Vagina (tissue), 2 donors: ENCODE measurements around the gene ZNF416. TPM values are rescaled to one million over a fixed set of nuclear protein-coding genes. Genes with fewer than 3 reads are reported as not detected.
A peak's percentile ranks its signal among the peaks of the same experiment; 100 is the strongest.

ENCODE experiments used
- DNase-seq, 2 donors: peaks; one replicate each; pipeline ENCODE4 v3.0.0-alpha.2; 2017; ENCODE audit errors: extremely low spot score in 2 of 2
- H3K27ac ChIP-seq: fragments of 200-600 bp; sonication (generic); one replicate; pipeline ENCODE4 v1.5.1; 2019
- H3K27me3 ChIP-seq: fragments of 200-600 bp; sonication (generic); one replicate; pipeline ENCODE4 v1.5.1; 2019
- H3K36me3 ChIP-seq, 2 donors: fragments of 200-600 bp; sonication (generic); one replicate each; pipeline ENCODE4 v1.5.1; 2017 to 2019
- H3K4me1 ChIP-seq: fragments of 200-600 bp; sonication (generic); one replicate; pipeline ENCODE4 v1.5.1; 2019
- H3K4me3 ChIP-seq, 2 donors: fragments of 200-600 bp; sonication (generic); 1 replicate in 1 of 2; 2 replicates in 1 of 2; pipeline ENCODE4 v1.5.1; 2016 to 2019
- H3K9me3 ChIP-seq: fragments of 200-600 bp; sonication (generic); one replicate; pipeline ENCODE4 v1.5.1; 2019
- CTCF ChIP-seq, 3 experiments: fragments of 450-650 bp in 2 of 3; fragments of 200-600 bp in 1 of 3; sonication (generic) in 1 of 3; IDR thresholded peaks; one replicate each; pipeline ENCODE4 v1.5.1; 2017 to 2019; ENCODE audit warnings: antibody characterized with exemption in 3 of 3, mild to moderate bottlenecking in 2 of 3, moderate library complexity in 2 of 3
- POLR2A ChIP-seq, 2 donors: fragments of 450-650 bp; IDR thresholded peaks; one replicate each; pipeline ENCODE4 v1.6.1; 2017; ENCODE audit warnings: antibody characterized with exemption in 2 of 2, mild to moderate bottlenecking in 2 of 2, moderate library complexity in 2 of 2
- POLR2AphosphoS5 ChIP-seq, 2 donors: sonication (generic); formaldehyde crosslinking; IDR thresholded peaks; one replicate each; pipeline ENCODE4 v1.9.0; 2017; ENCODE audit warnings: antibody characterized with exemption in 2 of 2, mild to moderate bottlenecking in 2 of 2, low read depth in 1 of 2; ENCODE audit not compliant: insufficient read depth in 1 of 2
- intact Hi-C: fragments of 100-400 bp; cut with DNase I; formaldehyde crosslinking; loops from one replicate; pipeline ENCODE4 v1.15.1; 2023
- total RNA-seq: library from RNA; depleted of rRNA; stranded (reverse); fragments of >200 nt; gene quantifications from one replicate; pipeline ENCODE4 v1.2.3, GENCODE V29; 2016

Gene ZNF416
- total RNA-seq, 1 donor from 2014 or later = 3.9 TPM

DNA sequence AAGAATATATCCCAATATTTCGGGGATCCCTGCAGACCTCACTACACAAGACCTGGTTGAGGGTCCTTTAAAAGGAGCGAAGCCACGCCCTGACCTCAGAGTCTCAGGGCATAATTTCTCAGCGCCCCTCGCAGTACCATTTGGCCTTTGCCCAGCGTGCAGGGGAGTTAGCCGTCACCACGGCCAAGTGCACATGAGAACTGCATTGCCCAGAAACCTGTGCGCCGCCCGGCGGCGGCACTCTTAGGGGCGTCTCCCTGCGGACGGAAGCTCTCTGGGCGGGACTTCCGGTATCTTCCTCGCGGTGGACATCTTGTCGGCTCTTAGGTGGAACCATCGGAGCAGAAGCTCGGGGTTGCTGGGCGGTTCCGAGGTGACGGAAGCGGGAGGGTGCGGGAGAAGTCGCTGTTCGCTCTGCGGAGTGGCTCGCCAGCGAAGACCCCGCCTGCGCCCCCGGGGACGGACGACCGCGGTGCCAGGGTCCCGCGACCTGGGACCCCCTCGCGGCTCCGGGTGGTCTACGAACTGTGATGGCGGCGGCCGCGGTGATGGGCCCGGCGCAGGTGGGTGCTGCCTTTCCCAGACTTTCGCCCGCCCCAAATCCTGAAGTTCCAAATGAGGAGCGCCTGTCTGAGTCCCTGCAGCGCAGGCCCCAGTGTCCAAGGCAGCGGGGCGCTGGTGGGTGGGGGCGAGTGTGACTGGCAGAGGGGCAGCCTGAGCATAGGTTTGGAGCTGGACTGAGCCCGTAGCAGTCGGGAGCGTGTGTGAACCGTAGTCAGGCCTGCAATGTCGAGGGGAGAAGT is 35.4 kb upstream of the ZNF416 start, which contains the start of gene ZNF134:
Gene ZNF134 (plus strand): TSS at position 302 of the 803 bp plus-strand sequence. CDS start 5,227 bp downstream, outside the sequence.
- intact Hi-C loops = no loop called here
- Histone ChIP-seq H3K27ac (peak within 1 kb of the TSS; percentile 69), H3K9me3 (peaks cover 46% of the 10 kb centered on the region), H3K36me3 (peaks cover 9 to 43% of the 10 kb centered on the region in 2 donors), H3K4me1 (peaks cover 9% of the 10 kb centered on the region), H3K4me3 (peak within 1 kb of the TSS; percentile 85 to 98), H3K27me3 (no peaks in the 10 kb centered on the region)
- TF ChIP-seq POLR2A (IDR thresholded peaks at IDR 0.05) (no peak), POLR2AphosphoS5 (IDR thresholded peaks at IDR 0.05; ENCODE audit: insufficient read depth in 1 of 2, low read depth in 1 of 2) (peak; percentile 63 to 91), CTCF (IDR thresholded peaks at IDR 0.05) (peak in 2 of 3 experiments; percentile 12 to 25)
- DNase-seq = no peak

GRCh38 chr19:57611113-57611512 is 32.4 kb upstream of the ZNF416 start:
- H3K4me1 ChIP-seq = peaks cover 9% of the 10 kb centered on the region
- no peak for DNase-seq
- TF ChIP-seq POLR2A (IDR thresholded peaks at IDR 0.05) (no peak), POLR2AphosphoS5 (IDR thresholded peaks at IDR 0.05; ENCODE audit: insufficient read depth in 1 of 2, low read depth in 1 of 2) (no peak), CTCF (IDR thresholded peaks at IDR 0.05) (no peak)
- H3K36me3 ChIP-seq = peaks cover 0 to 32% of the 10 kb centered on the region in 2 donors
- H3K27ac ChIP-seq = no peak overlapping the region
- intact Hi-C loops = no loop called here
- peaks cover 20% of the 10 kb centered on the region for H3K9me3 ChIP-seq
- no peak overlapping the region for H3K4me3 ChIP-seq
- no peaks in the 10 kb centered on the region for H3K27me3 ChIP-seq

DNA sequence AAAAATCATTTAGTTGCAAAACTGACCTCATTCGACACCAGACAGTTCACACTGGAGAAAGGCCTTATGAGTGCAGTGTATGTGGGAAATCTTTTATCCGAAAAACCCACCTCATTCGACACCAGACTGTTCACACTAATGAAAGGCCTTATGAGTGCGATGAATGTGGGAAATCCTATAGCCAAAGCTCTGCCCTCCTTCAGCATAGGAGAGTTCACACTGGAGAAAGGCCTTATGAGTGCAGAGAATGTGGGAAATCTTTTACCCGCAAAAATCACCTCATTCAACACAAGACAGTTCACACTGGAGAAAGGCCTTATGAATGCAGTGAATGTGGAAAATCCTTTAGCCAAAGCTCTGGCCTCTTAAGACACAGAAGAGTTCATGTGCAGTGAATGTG is 28.2 kb upstream of the ZNF416 start:
- no peak for TF ChIP-seq POLR2AphosphoS5 (IDR thresholded peaks at IDR 0.05; ENCODE audit: insufficient read depth in 1 of 2, low read depth in 1 of 2)
- TF ChIP-seq POLR2A (IDR thresholded peaks at IDR 0.05) = no peak
- TF ChIP-seq CTCF (IDR thresholded peaks at IDR 0.05) = no peak
- Histone ChIP-seq H3K36me3 (peaks cover 0 to 56% of the 10 kb centered on the region in 2 donors), H3K9me3 (peaks cover 16% of the 10 kb centered on the region), H3K4me1 (no peaks in the 10 kb centered on the region), H3K4me3 (no peak overlapping the region), H3K27ac (no peak overlapping the region), H3K27me3 (no peaks in the 10 kb centered on the region)
- intact Hi-C loops = no loop called here
- no peak for DNase-seq

DNA sequence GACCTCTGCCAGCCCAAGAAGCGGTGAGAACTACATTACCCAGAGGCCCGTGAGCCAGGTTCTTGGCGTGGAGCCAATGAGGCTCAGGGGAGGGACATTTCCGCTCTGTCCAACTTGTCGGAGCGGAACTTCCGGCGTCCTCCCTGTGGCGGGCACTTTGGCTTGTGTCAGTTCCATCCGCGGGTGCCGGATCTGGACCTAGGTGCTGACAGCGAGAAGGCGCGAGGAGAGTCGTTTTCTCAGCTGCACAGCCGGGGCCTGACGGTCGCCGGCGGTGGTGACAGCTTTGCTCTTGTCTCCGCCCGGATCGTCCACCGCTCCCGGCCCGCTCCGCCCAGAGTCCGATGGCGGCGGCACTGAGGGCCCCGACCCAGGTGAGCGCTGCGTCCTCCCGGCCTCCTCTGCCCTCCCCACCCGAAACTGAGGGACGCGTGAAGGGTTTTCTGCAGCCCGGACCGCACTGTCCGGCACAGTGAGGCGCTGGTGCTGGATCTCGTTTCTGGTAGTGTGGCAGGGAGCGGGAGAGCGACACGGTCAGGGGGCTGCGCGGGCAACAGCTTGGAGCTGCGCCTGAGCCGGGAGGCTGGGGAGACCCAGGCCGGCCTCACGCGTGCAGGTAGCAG is 21.2 kb upstream of the ZNF416 start, which contains the start of gene ZNF530:
Gene ZNF530 (plus strand): TSS at position 125 of the 623 bp plus-strand sequence. CDS start 4,461 bp downstream, outside the sequence.
- Histone ChIP-seq H3K9me3 (peaks cover 8% of the 10 kb centered on the region), H3K4me1 (peaks cover 9% of the 10 kb centered on the region), H3K4me3 (peak within 1 kb of the TSS; percentile 64 to 66), H3K27ac (no peak within 1 kb of the TSS), H3K36me3 (peaks cover 0 to 26% of the 10 kb centered on the region in 2 donors), H3K27me3 (no peaks in the 10 kb centered on the region)
- TF ChIP-seq POLR2A (IDR thresholded peaks at IDR 0.05) (no peak), POLR2AphosphoS5 (IDR thresholded peaks at IDR 0.05; ENCODE audit: insufficient read depth in 1 of 2, low read depth in 1 of 2) (peak; percentile 68 to 95), CTCF (IDR thresholded peaks at IDR 0.05) (no peak)
- DNase-seq = no peak
- intact Hi-C loops = no loop called here
